Prostate gland (tissue), 2 donors: ENCODE measurements around the gene L2HGDH.

Experiments used
- CTCF ChIP-seq, 4 experiments: fragments of 200-600 bp in 2 of 4; fragments of 450-650 bp in 2 of 4; sonication (generic) in 2 of 4; IDR thresholded peaks; 1 replicate in 3 of 4; 2 replicates in 1 of 4; pipeline ENCODE4 v1.5.1; 2016 to 2019; ENCODE audit warnings: antibody characterized with exemption in 4 of 4, mild to moderate bottlenecking in 2 of 4, moderate library complexity in 2 of 4
- POLR2A ChIP-seq: fragments of 450-650 bp; IDR thresholded peaks from one replicate; pipeline ENCODE4 v1.6.1; 2016; ENCODE audit warnings: antibody characterized with exemption, mild to moderate bottlenecking
- POLR2AphosphoS5 ChIP-seq: sonication (generic); formaldehyde crosslinking; IDR thresholded peaks from one replicate; pipeline ENCODE4 v1.6.1; 2017; ENCODE audit warnings: antibody characterized with exemption

GRCh38 chr14:50308363-50308915, 3.6 kb downstream of the L2HGDH start:
- TF ChIP-seq CTCF (IDR thresholded peaks at IDR 0.05) (no peak), POLR2AphosphoS5 (no peak), POLR2A (no peak)
